ENCODE data around the gene NDUFB3.

NDUFB3 gene

GRCh38 chr2:201130524-201131186, 58.9 kb downstream of the NDUFB3 start:
- DNase-seq = no peak

GRCh38 chr2:201132518-201132917, 60.7 kb downstream of the NDUFB3 start:
- no peak for DNase-seq
